ENCODE measurements around the gene SLC35B1. TPM values are rescaled to one million over a fixed set of nuclear protein-coding genes. Genes with fewer than 3 reads are reported as not detected.

The SLC35B1 gene
- total and polyA plus RNA-seq, 10 of the 15 experiments (the other 5 are each of a cell fraction or from before 2014, with no cell fraction given) = 40.0 to 113 (median 51.6) TPM

GRCh38 chr17:49677933-49678847 lies 29.6 kb downstream of the SLC35B1 start, which contains the start of gene SPOP (continued):
- TF ChIP-seq ZNF687 (IDR thresholded peaks at IDR 0.05) (peak; percentile 37; the same call in 1 of the 2 replicates), CREB1 (IDR thresholded peaks at IDR 0.05; ENCODE audit: low read depth) (peak; percentile 96), WRNIP1 (IDR thresholded peaks at IDR 0.05; ENCODE audit: borderline replicate concordance, low read depth, low read length) (no peak), SIX5 (IDR thresholded peaks at IDR 0.05; ENCODE audit: low read depth, low read length, severe bottlenecking) (peak; percentile 17), REST (IDR thresholded peaks at IDR 0.05; ENCODE audit: low read depth, low read length) (no peak), ETV6 (conservative IDR thresholded peaks at IDR 0.05 in 1 of 2, IDR thresholded peaks at IDR 0.05 in 1 of 2; ENCODE audit: borderline replicate concordance in 1 of 2, low read depth in 1 of 2) (peak in 1 of 2 experiments; percentile 40; a peak in 1 of 4 replicates), NFIC (IDR thresholded peaks at IDR 0.05; ENCODE audit: low read depth, low read length) (no peak), SP1 (IDR thresholded peaks at IDR 0.05; ENCODE audit: low read depth, low read length) (peak; percentile 30), ZNF217 (IDR thresholded peaks at IDR 0.05) (no peak), CHD4 (IDR thresholded peaks at IDR 0.05) (no peak), SUPT20H (IDR thresholded peaks at IDR 0.05; ENCODE audit: borderline replicate concordance, control insufficient read depth, low read depth, low read length) (no peak), CBX3 (IDR thresholded peaks at IDR 0.05; ENCODE audit: borderline replicate concordance, low read depth) (no peak), ELK1 (IDR thresholded peaks at IDR 0.05; ENCODE audit: low read depth, low read length) (peak; percentile 19; the same call in 1 of the 2 replicates), POLR2A (IDR thresholded peaks at IDR 0.05; ENCODE audit: low read depth, low read length) (peak; percentile 90), CHD2 (IDR thresholded peaks at IDR 0.05; ENCODE audit: borderline replicate concordance, low read depth, low read length) (no peak), JUNB (IDR thresholded peaks at IDR 0.05) (no peak), ZBTB11 (CRISPR knock-in tag; IDR thresholded peaks at IDR 0.05) (no peak)
